Measurements from ENCODE around the gene PHF5A.

PHF5A gene

DNA sequence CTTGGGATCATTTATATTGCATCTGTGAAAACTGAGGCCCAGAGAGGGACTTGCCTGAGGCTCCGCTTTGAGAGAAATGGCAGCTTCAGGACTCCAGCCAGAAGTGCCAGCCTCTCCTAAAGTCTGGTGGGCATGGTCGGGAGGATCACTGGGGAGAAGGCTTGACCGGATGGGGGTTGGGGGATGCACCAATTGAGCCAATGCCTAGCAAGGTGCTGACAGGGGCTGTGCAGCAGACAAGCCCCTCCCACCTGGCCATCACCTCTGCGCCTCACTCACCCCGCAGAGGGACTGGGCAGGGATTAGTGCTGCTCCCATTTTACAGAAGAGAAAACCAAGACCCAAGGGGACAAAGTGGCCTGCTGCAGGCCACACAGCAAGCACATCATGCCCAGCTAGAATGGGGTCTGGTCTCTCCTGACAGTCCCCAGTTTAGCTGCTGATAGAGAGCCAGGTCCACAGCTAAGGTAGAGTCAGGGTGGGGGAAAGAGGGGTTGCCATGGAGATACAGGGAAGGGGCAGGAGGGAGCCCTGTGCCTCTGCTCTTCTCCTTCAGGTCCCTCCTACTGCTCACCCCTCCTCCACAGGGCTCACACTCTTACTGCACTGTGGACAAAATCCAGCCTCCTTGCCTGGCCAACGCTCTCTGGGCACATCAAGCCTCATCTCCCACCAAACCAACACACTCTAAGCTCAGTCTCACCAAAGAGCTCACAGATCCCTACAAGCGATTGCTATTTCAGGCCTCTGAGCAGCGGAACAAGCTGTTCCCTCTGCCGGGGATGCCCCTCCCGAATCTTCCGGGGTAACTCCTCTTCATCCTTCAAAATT is 57.3 kb downstream of the PHF5A start:
- DNase-seq = no peak

DNA sequence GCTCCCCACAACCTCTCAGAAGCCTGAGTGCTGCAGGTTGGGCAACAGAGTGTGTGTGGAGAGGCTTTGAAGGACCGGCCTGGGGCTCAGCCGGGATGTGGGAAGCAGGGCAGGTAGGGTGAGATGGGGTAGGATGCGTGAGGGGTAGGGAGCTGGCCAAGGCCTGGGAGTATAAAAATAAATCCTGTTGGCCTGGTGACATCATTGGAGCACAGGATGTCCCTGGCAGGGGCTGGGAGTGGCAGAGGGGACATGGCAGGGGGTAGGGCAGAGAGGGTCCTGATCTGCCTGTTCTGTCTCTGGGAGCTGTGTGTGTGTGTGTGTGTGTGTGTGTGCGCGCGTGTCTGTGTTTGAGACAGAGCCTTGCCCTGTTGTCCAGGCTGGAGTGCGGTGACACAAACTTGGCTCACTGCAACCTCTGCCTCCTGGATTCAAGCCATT is 58.2 kb downstream of the PHF5A start:
- DNase-seq = no peak

Measured in NCI-H748 treated with DMSO at 0.1 percent for 48 hours (cell line).